Subcutaneous abdominal adipose tissue (tissue), 5 donors: ENCODE results near the gene CRTC3.
"Not testable (repeated sequence)": the region's sequence is repeated elsewhere in the genome, so short reads cannot be mapped to it uniquely, and the experiment has no call there.

Experiments used
- H3K27ac ChIP-seq: one replicate; pipeline ENCODE4 v1.7.0; 2013; ENCODE audit warnings: low read depth, mild to moderate bottlenecking, inconsistent platforms, low read length, moderate library complexity
- H3K27me3 ChIP-seq, 5 donors: one replicate each; pipeline ENCODE4 v1.7.0; 2013; ENCODE audit warnings: low read length in 5 of 5, inconsistent platforms in 1 of 5; ENCODE audit not compliant: control insufficient read depth in 5 of 5, insufficient read depth in 4 of 5
- H3K36me3 ChIP-seq, 5 donors: one replicate each; pipeline ENCODE4 v1.7.0; 2013; ENCODE audit warnings: low read length in 5 of 5; ENCODE audit not compliant: control insufficient read depth in 5 of 5, insufficient read depth in 5 of 5
- H3K4me1 ChIP-seq, 5 donors: one replicate each; pipeline ENCODE4 v1.7.0; 2013; ENCODE audit warnings: low read length in 5 of 5, mild to moderate bottlenecking in 3 of 5, moderate library complexity in 1 of 5; ENCODE audit not compliant: control insufficient read depth in 5 of 5, insufficient read depth in 5 of 5
- H3K4me3 ChIP-seq, 5 donors: one replicate each; pipeline ENCODE4 v1.7.0; 2013; ENCODE audit warnings: low read length in 5 of 5, low read depth in 1 of 5
- H3K9ac ChIP-seq, 5 donors: one replicate each; pipeline ENCODE4 v1.7.0; 2013; ENCODE audit warnings: low read length in 5 of 5, mild to moderate bottlenecking in 4 of 5, moderate library complexity in 3 of 5
- H3K9me3 ChIP-seq, 5 donors: one replicate each; pipeline ENCODE4 v1.7.0; 2013; ENCODE audit warnings: low read length in 5 of 5; ENCODE audit not compliant: control insufficient read depth in 5 of 5
- donor health status: healthy.
- donor health status: healthy.
- donor health status: healthy.
- donor health status: healthy.
- donor health status: healthy.

The CRTC3 gene

GRCh38 chr15:90689326-90689961 is 159.7 kb downstream of the CRTC3 start:
- H3K4me1 ChIP-seq, H3K36me3 ChIP-seq, H3K9me3 ChIP-seq, H3K27ac ChIP-seq, H3K4me3 ChIP-seq, H3K27me3 ChIP-seq, H3K9ac ChIP-seq: not testable (repeated sequence)

- no peaks in the 10 kb centered on the region for H3K27me3 ChIP-seq
- peaks cover 0 to 4% (median 0%) of the 10 kb centered on the region in 5 donors for H3K4me1 ChIP-seq
- H3K4me3 ChIP-seq: no peak overlapping the region
- H3K36me3 ChIP-seq: no peaks in the 10 kb centered on the region
- no peak overlapping the region for H3K9ac ChIP-seq
- no peak overlapping the region for H3K27ac ChIP-seq
- H3K9me3 ChIP-seq: no peaks in the 10 kb centered on the region
Observed at GRCh38 chr15:90690585-90690984, 160.9 kb downstream of the CRTC3 start.

GRCh38 chr15:90691369-90691768 is 161.6 kb downstream of the CRTC3 start:
- Histone ChIP-seq H3K4me3 (no peak overlapping the region), H3K9ac (no peak overlapping the region), H3K4me1 (peaks cover 0 to 4% (median 0%) of the 10 kb centered on the region in 5 donors), H3K27me3 (no peaks in the 10 kb centered on the region), H3K9me3 (no peaks in the 10 kb centered on the region), H3K36me3 (no peaks in the 10 kb centered on the region), H3K27ac (no peak overlapping the region)

- H3K9ac ChIP-seq: no peak overlapping the region
- H3K36me3 ChIP-seq: no peaks in the 10 kb centered on the region
- H3K9me3 ChIP-seq: no peaks in the 10 kb centered on the region
- H3K4me1 ChIP-seq: peaks cover 0 to 4% (median 0%) of the 10 kb centered on the region in 5 donors
- no peaks in the 10 kb centered on the region for H3K27me3 ChIP-seq
- H3K27ac ChIP-seq: no peak overlapping the region
- H3K4me3 ChIP-seq: no peak overlapping the region
Observed at GRCh38 chr15:90691982-90692773, 162.5 kb downstream of the CRTC3 start.
